HG03095 (cell line): ENCODE measurements around the gene SSBP1.
"Not testable (repeated sequence)": the region's sequence is repeated elsewhere in the genome, so short reads cannot be mapped to it uniquely, and the experiment has no call there.

Experiments used
- ATAC-seq: cut with Tn5 transposase; IDR thresholded peaks from one replicate; pipeline ENCODE4 v1.9.1; 2021; ENCODE audit warnings: moderate library complexity; ENCODE audit not compliant: unreplicated experiment

SSBP1 gene

DNA sequence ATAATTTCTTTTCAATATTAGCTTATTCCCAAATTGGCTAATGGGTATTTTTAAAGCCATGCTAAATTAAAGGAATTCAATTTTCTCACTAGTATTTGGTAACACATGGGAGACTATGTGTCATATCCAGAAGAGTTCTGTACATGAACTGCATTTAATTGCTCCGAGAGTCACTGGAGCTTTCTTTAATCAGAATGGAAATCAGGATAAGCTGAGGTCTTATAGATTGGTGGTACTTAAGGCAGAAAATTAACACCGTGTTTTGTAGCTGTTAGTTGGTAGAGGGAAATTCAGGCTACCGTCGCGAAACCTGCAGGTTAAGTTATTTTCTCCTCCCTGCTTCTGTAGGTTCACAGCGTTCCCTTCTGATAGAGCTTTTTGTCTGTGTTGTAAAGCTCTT is 29.8 kb upstream of the SSBP1 start, which contains the start of gene WEE2:
Gene WEE2, plus strand, starts transcription at position 3 of the 400 bp plus-strand sequence. CDS start 406 bp downstream, outside the sequence.
- no peak for ATAC-seq

DNA sequence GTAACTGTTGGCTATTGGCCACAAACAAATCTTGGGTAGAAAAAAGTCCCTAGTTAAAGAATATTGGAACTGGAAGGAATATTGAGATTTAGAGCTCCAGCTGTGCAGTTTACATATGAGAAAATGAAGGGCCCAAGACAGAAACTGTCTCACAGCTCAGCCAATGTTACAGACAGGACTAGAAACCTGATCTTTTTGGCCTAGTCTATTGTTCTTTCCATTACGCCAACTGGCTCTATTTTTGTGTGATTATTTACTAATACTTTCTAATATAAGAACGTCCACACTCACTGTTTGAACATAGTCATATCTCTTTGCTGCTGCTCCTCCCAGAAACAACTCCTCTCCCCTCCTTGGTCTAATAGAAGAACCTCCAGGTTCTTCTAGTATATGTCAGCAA is 28.8 kb upstream of the SSBP1 start:
- no peak for ATAC-seq

DNA sequence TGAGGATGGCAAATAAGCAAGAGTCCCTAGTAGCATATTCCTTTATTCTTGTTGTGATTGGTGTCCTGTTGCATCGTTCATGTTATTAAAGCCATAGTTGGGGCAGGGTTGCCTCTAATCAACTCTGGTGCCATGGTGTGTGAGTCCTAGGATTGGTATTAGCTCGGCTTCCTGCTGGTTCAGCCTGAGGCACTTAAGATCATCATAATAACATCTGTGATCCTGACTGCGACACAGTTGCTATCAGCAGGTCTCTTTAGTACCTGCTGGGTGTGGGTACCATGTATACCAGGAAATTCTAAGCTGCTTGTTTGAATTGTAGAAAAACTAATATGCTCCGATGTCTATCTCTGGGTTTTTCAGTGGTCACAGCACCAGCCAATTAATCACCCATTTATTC is 28.4 kb upstream of the SSBP1 start:
- no peak for ATAC-seq

DNA sequence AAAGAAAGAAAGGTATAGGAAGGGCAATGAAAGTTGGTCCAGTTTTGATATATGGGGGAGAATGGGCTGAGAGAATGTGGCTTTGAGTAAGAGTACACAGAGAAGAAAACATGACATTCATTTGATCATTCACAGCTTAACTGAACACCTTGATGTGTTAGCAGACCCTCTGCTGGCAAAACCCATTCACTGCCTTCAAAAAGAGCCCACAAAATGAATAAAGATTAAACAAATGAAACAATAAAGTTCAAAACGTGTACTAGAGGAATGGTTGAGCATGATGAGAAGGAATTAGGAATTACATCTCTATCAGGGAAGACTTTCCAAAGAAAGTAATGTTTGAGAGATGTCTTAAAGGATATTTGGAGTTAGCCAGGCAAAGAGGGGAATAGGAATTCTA is 27.9 kb upstream of the SSBP1 start:
- ATAC-seq: no peak

DNA sequence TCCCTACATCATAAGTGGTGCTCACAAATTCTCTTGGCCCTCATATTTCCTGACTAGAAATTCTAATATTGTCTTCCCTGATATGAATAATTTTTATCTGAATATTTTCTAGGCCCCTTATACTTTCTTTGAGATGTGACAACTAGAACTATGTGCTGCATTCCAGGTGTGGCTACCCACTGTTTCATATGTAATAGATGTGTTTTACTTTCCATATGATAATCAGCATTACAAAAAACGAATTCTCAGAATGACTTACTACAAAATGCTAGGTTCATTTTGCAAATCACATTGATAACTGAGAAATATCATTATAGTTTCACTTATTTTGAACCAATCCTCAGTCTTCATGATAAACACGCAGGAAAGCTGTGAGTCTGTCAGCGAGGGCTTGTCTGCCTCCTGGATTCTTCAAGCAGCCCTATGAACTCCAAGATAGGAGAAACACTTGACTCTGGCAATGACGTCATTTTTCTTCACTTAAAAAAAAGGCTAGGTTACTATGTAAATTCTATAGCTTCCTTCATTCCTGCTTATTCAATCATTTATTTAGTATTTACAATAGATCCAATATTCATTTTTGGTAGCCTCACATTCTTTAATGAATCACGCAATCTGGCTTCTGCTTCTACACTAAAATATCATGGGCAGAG is 25.4 kb upstream of the SSBP1 start:
- ATAC-seq: no peak

DNA sequence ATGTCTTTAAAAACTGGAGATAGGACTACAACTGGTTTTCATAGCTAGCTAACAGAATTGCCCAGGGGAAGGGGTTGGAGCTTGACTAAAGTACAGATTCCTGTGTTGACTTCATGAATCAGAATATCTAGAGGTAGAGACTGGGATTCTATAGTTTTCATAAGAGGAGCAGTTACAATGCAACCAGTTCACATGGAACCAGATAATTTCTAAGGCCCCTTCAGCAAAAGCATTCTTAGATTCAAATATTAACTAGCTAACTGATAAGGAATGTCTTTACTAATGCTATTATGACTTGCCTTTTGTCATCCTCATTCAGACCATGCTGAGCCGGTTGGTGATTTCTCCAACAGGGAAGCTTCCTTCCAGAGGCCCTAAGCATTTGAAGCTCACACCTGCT is 24.3 kb upstream of the SSBP1 start:
- no peak for ATAC-seq

DNA sequence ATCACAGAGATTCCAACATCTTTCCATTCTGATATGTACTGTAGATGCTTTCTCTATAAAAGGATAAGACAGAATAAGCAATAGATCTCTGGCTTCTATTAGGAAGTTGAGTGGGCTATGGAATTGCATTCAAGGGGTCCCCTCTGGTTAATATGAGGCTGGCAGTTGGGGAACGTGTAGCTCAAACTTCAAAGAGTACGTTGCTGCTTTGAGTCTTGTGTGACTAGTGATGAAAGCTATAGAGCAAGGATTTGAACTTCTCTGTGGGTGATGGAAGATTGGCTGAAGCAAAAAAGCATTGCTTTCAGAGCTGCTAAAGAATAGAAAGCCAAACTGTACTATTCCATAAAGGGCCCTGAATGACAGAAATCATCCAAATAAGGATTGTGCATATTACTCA is 23.6 kb upstream of the SSBP1 start:
- ATAC-seq: no peak

DNA sequence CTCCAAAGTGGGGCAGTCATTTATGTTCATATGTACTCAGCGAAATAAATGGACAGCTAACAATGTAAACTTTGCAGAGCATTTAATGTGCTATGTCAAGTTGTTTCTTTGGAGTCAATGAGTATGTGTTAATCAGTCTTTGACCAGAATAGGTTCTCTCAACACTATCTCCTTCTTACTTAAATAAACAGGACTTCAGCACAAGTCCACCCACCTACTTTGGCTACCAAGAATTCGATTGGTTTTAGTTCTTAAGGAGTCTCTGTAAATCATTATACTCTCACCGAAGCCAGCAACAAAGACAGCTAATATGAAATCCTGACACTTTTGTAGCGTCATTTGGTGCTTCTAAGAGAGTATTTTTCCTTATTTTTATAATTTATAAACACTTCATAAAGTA is 23.1 kb upstream of the SSBP1 start:
- ATAC-seq: no peak

DNA sequence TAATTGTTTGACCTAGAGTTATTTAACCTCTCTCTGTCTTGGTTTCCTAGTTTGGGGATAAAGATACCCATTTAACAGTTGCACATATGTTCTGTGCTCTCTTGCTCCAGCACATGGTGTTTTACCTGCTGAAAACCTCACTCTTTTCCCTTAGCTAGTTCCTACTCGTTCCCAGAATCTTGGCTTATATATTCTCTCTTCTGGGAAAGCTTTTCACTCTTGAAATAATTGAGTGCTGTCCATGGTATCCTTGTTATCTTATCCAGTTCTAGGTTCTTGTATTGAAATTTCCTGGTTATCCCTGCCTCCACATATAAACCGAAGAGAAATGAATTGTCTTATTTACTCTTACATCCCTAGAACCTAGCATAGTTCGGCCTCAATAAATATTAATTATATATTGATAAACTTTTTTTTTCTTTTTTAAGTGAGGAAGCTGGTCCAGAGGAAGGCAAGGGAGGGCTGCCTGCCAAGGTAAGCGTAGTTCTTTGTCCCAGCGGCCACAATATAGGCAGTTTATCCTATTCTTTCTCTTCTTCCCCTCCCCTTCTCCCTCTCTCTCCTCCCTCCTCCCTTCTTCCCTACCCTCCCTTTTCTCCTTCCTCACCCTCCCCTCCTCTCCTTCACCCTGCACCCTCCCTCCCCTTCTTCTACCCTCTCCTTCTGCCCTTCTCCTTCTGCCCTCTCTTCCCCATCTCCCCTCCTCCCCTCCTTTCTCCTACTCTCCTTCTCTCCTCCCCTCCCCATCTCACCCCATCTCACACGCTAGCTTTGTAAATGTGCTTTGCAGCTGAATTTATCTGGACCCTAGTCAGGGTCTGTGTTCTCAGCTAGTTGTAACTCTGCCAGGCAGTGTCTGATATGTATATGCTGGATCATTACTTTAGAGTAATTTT is 22.1 kb upstream of the SSBP1 start:
- ATAC-seq: no peak

DNA sequence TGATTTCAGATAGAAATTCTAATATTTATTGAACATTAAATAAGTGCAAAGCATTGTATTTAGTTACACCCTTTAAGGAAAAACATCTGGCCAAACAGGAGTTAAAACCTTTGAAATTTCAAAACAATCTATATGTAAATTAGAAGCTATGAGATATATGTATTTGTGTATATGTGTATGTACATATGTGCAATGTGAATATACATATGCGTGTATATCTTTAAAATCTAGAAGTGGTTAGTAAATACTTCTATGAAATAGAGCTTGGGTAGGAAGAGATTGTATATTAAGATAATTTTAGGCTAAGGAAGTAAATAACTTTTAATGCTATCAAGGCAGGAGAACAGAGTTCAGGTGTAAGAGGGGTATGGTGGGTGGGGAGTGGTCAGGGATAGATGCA is 20.7 kb upstream of the SSBP1 start:
- no peak for ATAC-seq

DNA sequence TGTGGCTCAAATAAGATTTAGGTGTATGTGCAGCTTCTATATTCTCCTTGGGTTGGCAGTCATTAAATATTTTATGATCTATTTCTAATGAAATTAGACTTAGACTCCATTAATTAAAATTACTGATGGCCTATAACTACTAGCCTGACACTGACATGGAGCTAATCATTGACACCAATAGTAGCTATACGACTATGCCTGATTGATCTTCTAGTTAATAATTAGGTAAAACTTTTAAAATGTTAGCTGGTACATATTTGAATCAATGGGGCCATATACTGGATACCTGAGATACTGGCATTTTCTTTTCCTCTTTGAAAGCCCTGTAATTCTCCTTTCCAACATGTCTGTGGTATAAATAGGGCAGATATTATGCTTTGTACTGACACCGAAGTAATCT is 15.6 kb upstream of the SSBP1 start:
- ATAC-seq: no peak

DNA sequence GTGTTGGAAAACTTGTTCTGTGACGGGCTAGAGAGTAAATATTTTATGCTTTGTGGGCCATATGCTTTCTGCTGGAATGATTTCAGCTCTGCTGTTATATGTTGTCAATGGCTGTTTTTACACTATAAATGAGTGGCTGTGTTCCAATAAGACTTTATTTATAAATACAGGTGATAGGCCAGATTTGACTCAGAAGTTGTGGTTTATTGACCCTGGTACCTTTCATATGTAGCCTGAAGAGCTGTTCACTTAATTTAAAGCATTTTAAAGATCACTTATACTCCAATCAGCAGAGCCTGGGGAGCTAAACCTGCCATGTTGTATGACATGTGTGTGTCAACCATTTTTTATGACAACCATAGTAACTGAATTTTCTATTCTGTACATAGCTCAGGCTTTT is 9.1 kb upstream of the SSBP1 start:
- ATAC-seq: no peak

DNA sequence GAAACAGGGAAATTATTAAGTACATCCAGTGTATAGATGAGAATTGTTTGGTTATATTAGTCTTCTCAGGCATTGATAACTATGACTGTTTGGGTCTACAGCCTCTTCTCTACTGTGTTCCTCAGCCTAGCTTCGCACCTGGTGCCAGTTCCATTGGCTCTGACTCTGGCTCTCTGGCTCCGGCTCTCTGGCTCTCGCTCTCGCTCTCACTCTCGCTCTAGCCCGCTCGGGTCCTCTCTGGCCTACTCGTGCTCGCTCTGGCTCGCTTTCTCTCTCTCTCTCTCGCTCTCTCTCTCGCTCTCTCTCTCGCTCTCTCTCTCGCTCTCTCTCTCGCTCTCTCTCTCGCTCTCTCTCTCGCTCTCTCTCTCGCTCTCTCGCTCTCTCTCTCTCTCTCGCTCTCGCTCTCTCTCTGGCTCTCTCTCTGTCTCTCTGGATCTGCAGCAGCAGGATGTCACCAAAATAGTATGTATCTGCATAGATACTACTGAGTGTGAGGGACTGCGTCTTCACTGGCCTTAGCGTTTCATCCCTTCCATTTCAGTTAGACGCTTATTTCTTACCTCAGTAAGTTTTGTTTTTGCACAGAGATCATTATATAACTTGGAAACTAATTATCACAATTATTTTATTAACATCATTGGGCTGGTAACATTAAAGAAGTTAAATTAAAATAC is 6.5 kb upstream of the SSBP1 start:
- no peak for ATAC-seq

DNA sequence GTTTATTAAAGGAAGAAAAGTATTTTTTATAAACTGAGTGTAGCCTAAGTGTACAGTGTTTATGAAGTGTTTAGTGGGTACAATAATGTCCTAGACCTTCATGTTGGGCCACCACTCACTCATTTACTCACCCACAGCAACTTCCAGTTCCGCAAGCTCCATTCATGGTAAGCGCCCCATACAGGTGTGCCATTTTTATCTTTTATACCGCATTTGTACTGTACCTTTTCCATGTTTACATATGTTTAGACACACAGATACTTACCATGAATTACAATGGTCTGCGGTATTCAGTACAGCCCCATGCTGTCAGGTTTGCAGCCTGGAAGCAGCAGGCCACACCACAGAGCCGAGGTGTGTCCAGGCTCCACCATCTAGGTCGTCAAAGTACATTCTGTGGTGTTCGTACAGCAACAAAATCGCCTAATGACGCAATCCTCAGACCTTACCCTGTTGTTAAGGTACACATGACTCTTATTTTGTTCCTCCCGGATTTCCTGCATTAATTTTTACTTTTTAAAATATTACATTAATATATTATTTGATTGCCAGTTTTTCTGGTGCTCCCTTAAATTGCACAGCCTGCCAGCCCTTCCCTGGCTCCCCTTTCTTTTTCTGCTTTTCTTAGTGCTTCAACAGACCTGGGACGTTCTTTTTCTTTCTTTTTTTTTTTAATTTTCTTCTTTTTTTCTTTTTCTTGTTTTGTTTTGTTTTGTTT is 881 bp upstream of the SSBP1 start:
- no peak for ATAC-seq

DNA sequence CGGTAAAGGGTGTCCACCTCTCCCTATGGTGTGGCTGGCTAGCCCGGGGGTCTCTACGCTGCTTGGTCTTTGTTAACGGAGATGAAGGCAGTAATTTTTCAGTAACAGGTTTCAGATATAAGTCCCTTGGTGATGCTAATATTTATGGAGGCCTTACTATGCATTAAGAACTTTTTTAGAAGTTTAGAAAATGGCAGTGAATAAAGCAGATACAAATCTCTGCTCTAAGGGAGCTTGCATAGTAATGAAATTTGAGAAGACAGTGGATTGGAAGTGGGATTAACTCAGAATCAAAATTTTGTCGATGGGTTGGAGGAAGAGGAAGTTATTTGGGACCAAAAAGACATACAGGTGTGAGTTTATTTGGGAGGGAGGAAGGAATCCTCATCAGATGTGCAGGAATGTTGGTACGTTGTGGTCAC is 445 bp downstream of the SSBP1 start:
- no peak for ATAC-seq

DNA sequence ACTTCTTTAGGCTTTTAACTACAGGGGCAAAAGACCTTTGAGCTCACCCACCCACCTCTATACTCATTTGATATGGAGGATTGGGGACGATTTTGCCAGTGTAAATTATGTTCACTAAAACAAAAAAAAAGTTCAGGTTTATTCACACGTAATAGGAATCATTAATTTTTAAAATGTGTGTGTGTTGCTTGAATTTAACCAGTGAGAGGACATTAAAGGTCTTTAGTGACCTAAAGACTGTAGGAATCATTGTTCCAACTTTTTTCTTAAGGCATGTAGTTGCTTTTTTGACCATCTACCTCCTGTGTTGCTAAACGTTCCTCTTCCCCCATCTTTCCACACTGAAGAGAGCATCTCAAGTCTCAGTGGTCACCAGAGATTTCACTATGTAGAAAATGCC is 1.1 kb downstream of the SSBP1 start:
- no peak for ATAC-seq

DNA sequence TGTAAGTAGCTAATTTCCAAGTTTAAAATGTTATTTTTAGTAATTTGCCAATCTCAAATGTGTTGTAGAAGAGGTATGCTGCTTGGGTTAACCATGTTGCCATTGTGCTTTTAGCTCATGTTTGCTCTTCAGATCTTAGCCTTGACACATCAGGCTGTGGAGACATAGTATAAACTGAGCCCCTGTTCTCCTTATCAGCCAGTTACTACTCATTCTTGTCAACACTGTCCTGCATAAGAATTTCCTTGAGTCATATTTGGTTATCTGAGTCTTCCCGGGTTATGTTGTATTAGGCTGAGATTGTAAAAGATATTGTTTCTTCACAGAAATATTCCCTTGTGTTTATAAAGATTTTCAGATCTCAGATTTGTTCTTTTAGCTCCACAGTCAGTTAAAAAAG is 4.1 kb downstream of the SSBP1 start:
- ATAC-seq: no peak

DNA sequence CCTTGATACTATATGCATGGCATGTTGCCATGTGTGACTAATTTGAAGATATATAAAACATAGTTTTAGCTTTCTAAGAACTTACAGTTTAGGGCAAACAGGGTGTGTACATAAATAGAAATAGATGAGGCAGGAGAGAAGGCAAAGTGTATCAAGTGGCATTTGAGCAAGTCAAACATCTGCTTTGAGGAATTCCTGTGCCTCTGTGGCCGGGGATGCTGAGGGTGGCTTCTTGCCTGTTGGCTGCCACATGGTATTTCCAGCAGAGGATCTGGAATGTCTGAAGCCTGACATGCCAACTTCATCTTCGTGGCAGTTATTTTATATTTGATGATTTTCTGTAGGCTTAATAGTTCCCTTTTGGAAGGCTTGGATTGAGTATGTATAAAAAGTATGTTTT is 6.0 kb downstream of the SSBP1 start:
- ATAC-seq: no peak

DNA sequence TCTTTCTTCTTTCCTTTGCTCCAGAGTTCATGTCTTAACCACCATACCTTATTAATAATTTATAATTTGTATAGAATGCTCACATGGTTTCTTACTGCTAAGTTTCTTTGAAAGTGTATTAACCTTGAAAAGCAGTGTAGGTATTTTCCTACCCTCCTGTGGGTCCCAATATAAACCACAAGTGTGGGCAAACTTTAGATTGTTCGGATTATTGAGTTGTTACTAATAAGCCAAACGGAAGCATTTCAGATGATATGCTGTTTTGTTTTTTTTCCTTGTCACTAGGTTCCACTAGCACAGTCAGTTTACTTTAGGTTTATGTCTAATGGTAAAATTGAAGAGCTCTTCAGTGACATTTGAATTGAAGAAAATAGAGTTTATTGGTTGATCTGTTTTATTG is 10.2 kb downstream of the SSBP1 start:
- ATAC-seq: no peak

DNA sequence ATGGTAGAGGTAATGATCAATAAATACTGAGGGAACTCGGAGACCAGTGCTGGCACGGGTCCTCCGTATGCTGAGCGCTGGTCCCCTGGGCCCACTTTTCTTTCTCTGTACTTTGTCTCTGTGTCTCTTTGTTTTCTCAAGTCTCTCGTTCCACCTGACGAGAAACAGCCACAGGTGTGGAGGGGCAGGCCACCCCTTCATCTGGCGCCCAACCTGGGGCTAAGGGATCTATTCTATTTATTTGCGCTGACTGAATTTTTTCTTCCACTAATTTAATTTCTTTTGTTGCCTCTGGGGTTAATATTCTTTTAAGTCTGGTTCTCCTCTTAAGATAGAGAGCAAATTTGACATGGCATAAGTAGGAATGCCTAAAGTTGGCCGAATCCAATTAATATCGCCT is 13.7 kb downstream of the SSBP1 start:
- ATAC-seq: not testable (repeated sequence)

DNA sequence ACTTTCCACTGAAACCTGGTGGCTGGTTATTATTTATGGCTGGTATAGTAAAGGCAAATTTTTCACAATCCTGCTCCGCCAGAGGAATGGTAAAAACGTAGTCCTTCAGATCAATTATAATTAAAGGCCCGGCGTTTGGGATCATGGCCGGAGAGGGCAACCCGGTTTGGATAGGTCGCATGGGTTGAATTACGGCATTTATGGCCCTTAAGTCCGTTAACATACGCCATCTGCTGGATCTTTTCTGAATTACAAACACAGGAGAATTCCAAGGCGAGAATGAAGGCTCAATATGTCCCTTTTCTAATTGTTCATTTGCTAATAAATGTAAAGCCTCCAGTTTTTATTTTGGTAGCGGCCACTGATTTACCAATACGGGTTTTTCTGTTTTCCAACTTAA is 14.5 kb downstream of the SSBP1 start:
- ATAC-seq: no peak
